Activated gamma-delta T cell treated with Interleukin-2 at 50 U/mL for 16 hours (primary cell): ENCODE data around the gene AMDHD2.
A peak's percentile ranks its signal among the peaks of the same experiment; 100 is the strongest.
"Not testable (repeated sequence)": the region's sequence is repeated elsewhere in the genome, so short reads cannot be mapped to it uniquely, and the experiment has no call there.

ENCODE experiments used
- DNase-seq: peaks from one replicate; pipeline ENCODE4 v3.0.0-alpha.2; 2020

Gene AMDHD2

DNA sequence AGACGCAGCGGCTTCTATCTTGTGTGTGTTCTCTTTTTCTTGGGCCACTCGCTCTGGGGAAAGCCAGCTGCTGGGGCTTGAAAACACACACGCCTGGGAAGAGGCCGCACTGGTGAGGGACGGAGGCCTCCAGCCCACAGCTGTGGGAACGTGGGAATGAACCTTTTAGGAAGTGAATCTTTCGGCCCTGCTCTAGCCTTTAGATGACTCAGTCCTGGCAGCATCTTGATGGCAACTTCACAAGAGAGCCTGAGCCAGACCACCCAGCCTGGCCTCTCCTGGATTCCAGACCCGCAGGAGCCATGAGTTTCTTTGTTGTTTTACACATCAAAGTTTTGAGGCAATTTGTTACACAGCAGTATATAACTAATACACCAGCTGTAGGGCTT, 15.4 kb downstream of the AMDHD2 start:
- DNase-seq: no peak

- DNase-seq: peak; percentile 91
Observed at GRCh38 chr16:2537451-2538379, 17.5 kb downstream of the AMDHD2 start, which contains the start of gene PDPK1. PDPK1 (plus strand) TSS chr16:2538021; CDS start chr16:2538113, 92 bp downstream.

- not testable (repeated sequence) for DNase-seq
Observed at GRCh38 chr16:2539192-2539844, 19.1 kb downstream of the AMDHD2 start.

GRCh38 chr16:2539845-2540458, 19.8 kb downstream of the AMDHD2 start:
- DNase-seq: not testable (repeated sequence)

GRCh38 chr16:2540912-2541311, 20.7 kb downstream of the AMDHD2 start:
- DNase-seq: not testable (repeated sequence)

DNA sequence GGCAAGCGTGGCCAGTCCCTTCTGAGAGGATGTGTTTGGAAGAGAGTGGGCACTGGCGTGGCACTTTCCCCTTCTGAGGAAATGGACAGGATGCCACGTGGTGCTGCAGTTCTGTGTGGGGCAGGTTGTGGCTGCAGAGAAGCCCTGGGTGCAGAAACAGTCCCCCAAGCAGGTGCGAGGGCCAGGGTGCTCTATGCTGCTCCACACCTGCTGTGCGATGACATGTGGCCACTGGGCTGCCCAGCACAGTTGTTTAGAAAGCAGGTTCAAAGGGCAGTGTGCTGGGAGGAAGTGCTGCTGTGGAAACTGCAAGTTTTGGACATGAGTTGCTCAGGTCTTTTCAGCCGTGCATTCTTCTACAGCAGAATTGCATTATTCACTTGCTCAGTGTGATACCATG, 21.2 kb downstream of the AMDHD2 start:
- DNase-seq: not testable (repeated sequence)

GRCh38 chr16:2543771-2544170, 23.6 kb downstream of the AMDHD2 start:
- DNase-seq: not testable (repeated sequence)

DNA sequence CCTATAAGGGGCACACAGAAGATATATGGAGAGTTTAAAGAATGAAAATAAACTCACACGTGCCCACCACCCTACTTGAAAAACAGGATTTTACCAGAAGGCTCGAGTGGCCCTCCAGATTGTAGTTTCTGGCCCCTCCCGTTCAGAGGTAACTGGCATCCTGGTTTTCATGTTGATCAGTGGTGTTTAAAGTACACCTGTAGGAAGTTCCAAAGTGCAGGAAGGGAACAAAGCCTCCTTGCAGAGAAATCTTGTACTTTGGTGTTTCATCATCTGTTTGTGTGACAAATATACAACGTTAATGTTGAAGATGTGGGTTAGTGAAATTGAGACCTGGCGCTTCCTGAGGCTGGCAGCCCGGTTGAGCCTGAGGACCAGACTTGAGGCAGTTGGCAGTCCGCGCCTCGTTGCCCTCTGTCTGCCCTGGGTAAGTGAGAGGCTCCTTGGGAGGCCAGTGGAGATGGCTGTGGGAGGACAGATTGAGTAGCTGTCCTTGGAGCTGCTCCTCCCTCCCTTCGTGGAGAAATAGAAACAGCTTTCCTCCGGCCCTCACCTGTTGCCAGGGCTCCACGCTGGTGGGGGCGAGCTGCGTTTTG, 30.2 kb downstream of the AMDHD2 start:
- DNase-seq: not testable (repeated sequence)

DNA sequence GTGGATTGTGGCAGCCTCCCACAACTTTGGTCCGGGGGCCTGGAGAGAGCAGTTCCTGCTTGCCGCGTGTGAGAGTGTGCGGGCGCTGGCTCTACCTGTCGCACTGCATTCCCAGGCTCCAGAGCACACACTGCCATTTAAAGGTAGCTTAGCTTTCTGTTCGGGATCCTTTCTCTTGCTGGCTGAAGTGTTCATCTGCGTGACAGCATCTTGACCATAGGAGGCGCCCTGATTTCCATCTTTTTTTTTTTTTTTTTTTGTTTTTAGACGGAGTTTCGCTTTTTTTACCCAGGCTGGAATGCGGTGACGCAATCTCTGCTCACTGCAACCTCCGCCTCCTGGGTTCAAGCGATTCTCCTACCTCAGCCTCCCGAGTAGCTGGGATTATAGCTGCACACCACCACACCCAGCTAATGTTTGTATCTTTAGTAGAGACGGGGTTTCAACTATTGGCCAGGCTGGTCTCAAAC, 31.3 kb downstream of the AMDHD2 start:
- DNase-seq: not testable (repeated sequence)

DNA sequence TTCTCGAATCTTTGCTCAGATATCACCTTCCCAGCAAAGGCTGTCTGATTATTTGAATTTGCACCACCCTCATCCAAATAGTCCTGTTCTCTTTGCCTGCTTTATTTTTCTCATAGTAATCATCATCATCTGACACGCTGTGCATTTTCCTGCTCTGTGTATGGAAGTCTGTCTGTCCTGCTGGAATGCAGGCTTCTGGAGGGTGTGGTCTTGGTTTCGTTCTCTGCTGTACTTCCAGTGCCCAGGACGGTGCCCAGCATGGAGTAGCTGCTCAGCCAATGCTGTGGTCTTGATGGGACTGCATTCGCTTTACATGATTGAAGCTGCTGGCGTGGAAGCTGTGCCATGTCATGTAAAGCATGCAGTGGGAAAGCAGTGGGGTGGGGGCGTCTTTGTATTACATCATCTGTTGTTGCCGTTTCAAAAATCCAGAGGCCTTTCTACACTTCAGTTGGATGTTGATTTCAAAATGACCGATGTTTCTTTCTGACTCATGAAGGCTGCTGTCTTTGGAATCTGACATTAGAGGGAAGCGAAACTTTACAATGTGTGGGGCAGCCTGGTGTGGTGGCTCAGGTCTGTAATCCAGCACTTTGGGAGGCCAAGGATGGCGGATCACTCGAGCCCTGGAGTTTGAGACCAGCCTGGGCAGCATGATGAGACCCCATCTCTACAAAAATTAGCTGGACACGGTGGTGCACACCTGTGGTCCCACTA, 34.7 kb downstream of the AMDHD2 start:
- DNase-seq: not testable (repeated sequence)

GRCh38 chr16:2557150-2557549, 37.0 kb downstream of the AMDHD2 start:
- not testable (repeated sequence) for DNase-seq

- DNase-seq: not testable (repeated sequence)
Observed at GRCh38 chr16:2560131-2560797, 40.1 kb downstream of the AMDHD2 start.

DNA sequence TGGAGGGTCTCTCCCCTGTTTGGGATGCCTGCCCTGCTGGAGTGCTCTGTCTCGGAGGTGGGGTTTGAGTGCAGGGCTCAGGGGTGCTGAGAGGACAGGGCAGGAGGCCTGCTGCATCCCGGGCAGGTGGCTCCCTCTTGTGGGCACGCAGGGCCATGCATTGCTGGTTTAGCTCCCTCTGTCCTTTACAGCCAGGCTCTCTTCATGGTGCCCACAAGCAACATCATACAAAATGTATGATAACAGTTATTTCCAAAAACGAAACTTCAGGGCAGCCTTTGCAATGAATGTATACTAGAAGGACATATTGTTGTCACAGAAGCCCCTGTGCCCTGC, 40.6 kb downstream of the AMDHD2 start:
- peak; percentile 55 for DNase-seq

GRCh38 chr16:2567506-2567905, 47.3 kb downstream of the AMDHD2 start:
- DNase-seq: not testable (repeated sequence)

- DNase-seq: not testable (repeated sequence)
Observed at GRCh38 chr16:2568573-2568972, 48.4 kb downstream of the AMDHD2 start.

- DNase-seq: not testable (repeated sequence)
Observed at GRCh38 chr16:2572704-2573103, 52.5 kb downstream of the AMDHD2 start.

GRCh38 chr16:2575839-2576238, 55.7 kb downstream of the AMDHD2 start:
- not testable (repeated sequence) for DNase-seq

DNA sequence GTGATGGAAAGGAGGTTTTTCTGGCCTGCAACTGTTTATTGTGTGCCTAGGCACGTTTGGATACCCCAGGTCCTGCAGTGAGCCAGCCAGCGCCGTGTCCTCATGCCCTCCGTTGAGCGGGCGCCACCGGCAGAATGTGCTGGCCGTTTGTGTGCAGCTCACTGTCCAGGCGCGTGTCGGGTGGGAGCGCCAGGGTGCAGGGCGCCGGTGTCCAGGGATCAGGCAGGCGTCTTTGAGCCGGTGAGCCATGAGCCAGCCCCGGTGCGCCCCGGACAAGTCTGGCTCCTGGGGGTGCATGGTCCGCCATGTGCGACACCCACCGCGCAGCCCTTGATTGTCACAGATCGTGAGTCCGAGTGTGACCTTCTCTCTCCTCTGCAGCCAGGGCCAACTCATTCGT, 56.9 kb downstream of the AMDHD2 start:
- DNase-seq: not testable (repeated sequence)

GRCh38 chr16:2578905-2579304, 58.7 kb downstream of the AMDHD2 start:
- DNase-seq: not testable (repeated sequence)

GRCh38 chr16:2580143-2580542, 60.0 kb downstream of the AMDHD2 start:
- not testable (repeated sequence) for DNase-seq

DNA sequence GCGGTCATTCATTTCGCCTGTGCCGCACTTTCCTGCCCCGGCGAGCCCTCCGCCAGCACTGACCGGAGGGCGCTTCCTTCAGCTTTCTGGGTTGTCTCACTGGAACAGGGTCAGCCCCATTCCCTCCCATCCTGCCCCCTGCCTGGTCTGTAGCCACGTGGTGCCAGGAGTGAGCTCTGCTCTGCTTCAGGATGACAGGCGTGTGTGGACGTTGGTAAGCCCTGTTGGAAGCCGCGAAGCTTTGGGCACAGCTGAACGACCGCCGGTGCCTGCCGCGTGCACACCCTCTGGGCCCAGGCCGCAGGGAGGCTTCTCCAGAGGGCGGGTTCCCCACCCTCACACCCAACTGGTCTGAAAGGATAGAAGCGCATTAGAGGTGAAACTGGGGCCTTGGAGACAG, 60.6 kb downstream of the AMDHD2 start:
- not testable (repeated sequence) for DNase-seq
